WTC11 (cell line): Measurements from ENCODE around the gene ZDHHC18. TPM values are rescaled to one million over a fixed set of nuclear protein-coding genes. Genes with fewer than 3 reads are reported as not detected.

Experiments used
- ATAC-seq: fragments of 200-7000 bp; cut with Tn5 transposase; 2 replicates; pipeline ENCODE4 v1.10.0; 2021; ENCODE audit warnings: mild to moderate bottlenecking, moderate library complexity
- CTCF ChIA-PET: fragments of 300-600 bp; sonication (Branson Sonifier 250); formaldehyde crosslinking; loops from one replicate; lab custom pipeline; 2021; ENCODE audit warnings: antibody characterized with exemption; lab: Charles Lee
- POLR2A ChIA-PET: fragments of 350-600 bp; sonication (Branson Sonifier 250); formaldehyde crosslinking; loops from one replicate; lab custom pipeline; 2021; ENCODE audit warnings: antibody characterized with exemption; lab: Charles Lee
- DNase-seq: peaks from one replicate; pipeline ENCODE4 v3.0.0; 2021; ENCODE audit warnings: low spot score
- H3K27ac Mint-ChIP-seq: 2 replicates; pipeline ENCODE4 v1.8.0; 2021; ENCODE audit warnings: mixed read lengths
- H3K27me3 Mint-ChIP-seq: 2 replicates; pipeline ENCODE4 v1.8.0; 2021; ENCODE audit warnings: low read depth, mild to moderate bottlenecking, moderate library complexity, mixed read lengths
- H3K36me3 Mint-ChIP-seq: 2 replicates; pipeline ENCODE4 v1.8.0; 2021; ENCODE audit warnings: mixed read lengths
- H3K4me1 Mint-ChIP-seq: 2 replicates; pipeline ENCODE4 v1.8.0; 2022; ENCODE audit warnings: mixed read lengths
- H3K4me3 Mint-ChIP-seq: 2 replicates; pipeline ENCODE4 v1.8.0; 2021; ENCODE audit warnings: mild to moderate bottlenecking, moderate library complexity, mixed read lengths
- H3K9me3 Mint-ChIP-seq: 2 replicates; pipeline ENCODE4 v1.8.0; 2021; ENCODE audit warnings: mixed read lengths
- CBFB ChIP-seq: sonication (generic); formaldehyde crosslinking; IDR thresholded peaks from 2 replicates; pipeline ENCODE4 v1.8.1; 2022; ENCODE audit warnings: mild to moderate bottlenecking, low read depth, missing genetic modification reagents
- ETV6 ChIP-seq: sonication (generic); formaldehyde crosslinking; IDR thresholded peaks from 2 replicates; pipeline ENCODE4 v1.8.1; 2022; ENCODE audit warnings: mild to moderate bottlenecking, missing genetic modification reagents
- JUN ChIP-seq: sonication (generic); formaldehyde crosslinking; IDR thresholded peaks from 2 replicates; pipeline ENCODE4 v1.8.0; 2023; ENCODE audit warnings: mild to moderate bottlenecking, missing genetic modification reagents
- NR2C2 ChIP-seq: sonication (generic); formaldehyde crosslinking; IDR thresholded peaks from 2 replicates; pipeline ENCODE4 v1.8.0; 2022; ENCODE audit warnings: mild to moderate bottlenecking, missing genetic modification reagents
- OVOL2 ChIP-seq: fragments of 250-450 bp; sonication (Bioruptor Pico); IDR thresholded peaks from 2 replicates; pipeline ENCODE4 v1.9.0; 2021; ENCODE audit warnings: mild to moderate bottlenecking, borderline replicate concordance
- PRRX2 ChIP-seq: fragments of 250-450 bp; sonication (Bioruptor Pico); IDR thresholded peaks from 2 replicates; pipeline ENCODE4 v1.8.0; 2021; ENCODE audit warnings: mild to moderate bottlenecking
- SMAD4 ChIP-seq: sonication (generic); formaldehyde crosslinking; IDR thresholded peaks from 2 replicates; pipeline ENCODE4 v1.8.0; 2022; ENCODE audit warnings: mild to moderate bottlenecking, missing genetic modification reagents
- ZBTB21 ChIP-seq: sonication (generic); formaldehyde crosslinking; IDR thresholded peaks from 2 replicates; pipeline ENCODE4 v1.8.1; 2023; ENCODE audit warnings: mild to moderate bottlenecking, missing genetic modification reagents, borderline replicate concordance
- ZNF138 ChIP-seq: sonication (generic); formaldehyde crosslinking; conservative IDR thresholded peaks from 2 replicates; pipeline ENCODE4 v1.8.1; 2022; ENCODE audit warnings: mild to moderate bottlenecking, moderate library complexity, missing genetic modification reagents
- ZNF263 ChIP-seq: sonication (generic); formaldehyde crosslinking; IDR thresholded peaks from 2 replicates; pipeline ENCODE4 v1.8.1; 2022; ENCODE audit warnings: low read depth, mild to moderate bottlenecking, moderate library complexity, missing genetic modification reagents
- ZNF317 ChIP-seq: sonication (generic); formaldehyde crosslinking; IDR thresholded peaks from 2 replicates; pipeline ENCODE4 v1.8.1; 2023; ENCODE audit warnings: low read depth, mild to moderate bottlenecking, moderate library complexity, missing genetic modification reagents, borderline replicate concordance
- ZNF396 ChIP-seq: fragments of 250-450 bp; sonication (Bioruptor Pico); IDR thresholded peaks from 2 replicates; pipeline ENCODE4 v1.8.0; 2021; ENCODE audit warnings: mild to moderate bottlenecking, moderate library complexity, borderline replicate concordance
- total RNA-seq: library from RNA; stranded (reverse); gene quantifications from 3 replicates; pipeline ENCODE4 v1.2.3, GENCODE V29; 2021
- TF ChIP-seq, protein P1 (sequence below): fragments of 250-450 bp; sonication (Bioruptor Pico); IDR thresholded peaks from 2 replicates; pipeline ENCODE4 v1.9.0; 2021; ENCODE audit warnings: mild to moderate bottlenecking
- TF ChIP-seq, protein P2 (sequence below): fragments of 250-450 bp; sonication (Bioruptor Pico); IDR thresholded peaks from 2 replicates; pipeline ENCODE4 v1.9.0; 2021; ENCODE audit warnings: mild to moderate bottlenecking, borderline replicate concordance
- TF ChIP-seq, protein P3 (sequence below): sonication (generic); formaldehyde crosslinking; IDR thresholded peaks from 2 replicates; pipeline ENCODE4 v1.8.1; 2022; ENCODE audit warnings: low read depth, missing genetic modification reagents, borderline replicate concordance
- TF ChIP-seq, protein P4 (sequence below): sonication (generic); formaldehyde crosslinking; IDR thresholded peaks from 2 replicates; pipeline ENCODE4 v1.8.1; 2022; ENCODE audit warnings: low read depth, mild to moderate bottlenecking, moderate library complexity, missing genetic modification reagents, borderline replicate concordance
- TF ChIP-seq, protein P5 (sequence below): sonication (generic); formaldehyde crosslinking; IDR thresholded peaks from 2 replicates; pipeline ENCODE4 v1.8.1; 2023; ENCODE audit warnings: mild to moderate bottlenecking, moderate library complexity, missing genetic modification reagents

ZDHHC18 gene
- total RNA-seq, 1 experiment from 2014 or later, result 26.5 TPM

DNA sequence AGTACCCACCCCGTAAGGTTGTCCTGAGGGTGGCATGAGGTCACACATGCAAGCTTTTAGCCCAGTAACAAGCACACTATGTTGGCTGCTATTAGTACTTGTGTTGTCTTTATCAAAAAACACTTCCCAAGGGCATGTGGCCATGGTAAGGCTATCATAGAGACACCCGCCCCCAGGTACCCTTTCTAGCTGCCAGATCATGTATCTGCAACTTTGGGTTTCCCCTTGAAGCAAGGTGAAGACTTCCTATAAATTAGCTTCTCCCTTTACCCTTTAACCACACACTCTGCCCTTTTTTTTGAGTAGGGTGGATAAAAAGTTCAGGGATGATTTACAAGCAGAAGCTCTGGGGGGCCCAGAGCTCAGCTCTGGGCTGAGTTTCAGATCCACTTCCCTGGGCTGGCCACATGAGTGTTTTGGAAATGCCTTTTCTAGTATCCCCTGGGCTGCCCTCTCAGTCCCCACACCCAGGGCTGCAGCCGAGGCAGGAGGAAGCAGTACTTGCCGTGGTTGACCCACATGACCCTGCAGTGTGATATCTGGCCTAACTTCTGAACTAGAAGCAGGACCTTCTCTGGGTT, 2.0 kb downstream of the ZDHHC18 start (continued):
- TF ChIP-seq, protein P1, sequence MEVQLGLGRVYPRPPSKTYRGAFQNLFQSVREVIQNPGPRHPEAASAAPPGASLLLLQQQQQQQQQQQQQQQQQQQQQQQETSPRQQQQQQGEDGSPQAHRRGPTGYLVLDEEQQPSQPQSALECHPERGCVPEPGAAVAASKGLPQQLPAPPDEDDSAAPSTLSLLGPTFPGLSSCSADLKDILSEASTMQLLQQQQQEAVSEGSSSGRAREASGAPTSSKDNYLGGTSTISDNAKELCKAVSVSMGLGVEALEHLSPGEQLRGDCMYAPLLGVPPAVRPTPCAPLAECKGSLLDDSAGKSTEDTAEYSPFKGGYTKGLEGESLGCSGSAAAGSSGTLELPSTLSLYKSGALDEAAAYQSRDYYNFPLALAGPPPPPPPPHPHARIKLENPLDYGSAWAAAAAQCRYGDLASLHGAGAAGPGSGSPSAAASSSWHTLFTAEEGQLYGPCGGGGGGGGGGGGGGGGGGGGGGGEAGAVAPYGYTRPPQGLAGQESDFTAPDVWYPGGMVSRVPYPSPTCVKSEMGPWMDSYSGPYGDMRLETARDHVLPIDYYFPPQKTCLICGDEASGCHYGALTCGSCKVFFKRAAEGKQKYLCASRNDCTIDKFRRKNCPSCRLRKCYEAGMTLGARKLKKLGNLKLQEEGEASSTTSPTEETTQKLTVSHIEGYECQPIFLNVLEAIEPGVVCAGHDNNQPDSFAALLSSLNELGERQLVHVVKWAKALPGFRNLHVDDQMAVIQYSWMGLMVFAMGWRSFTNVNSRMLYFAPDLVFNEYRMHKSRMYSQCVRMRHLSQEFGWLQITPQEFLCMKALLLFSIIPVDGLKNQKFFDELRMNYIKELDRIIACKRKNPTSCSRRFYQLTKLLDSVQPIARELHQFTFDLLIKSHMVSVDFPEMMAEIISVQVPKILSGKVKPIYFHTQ (CRISPR knock-in tag), result no peak
- no peak for TF ChIP-seq ZBTB21 (CRISPR knock-in tag)
- TF ChIP-seq, protein P2, sequence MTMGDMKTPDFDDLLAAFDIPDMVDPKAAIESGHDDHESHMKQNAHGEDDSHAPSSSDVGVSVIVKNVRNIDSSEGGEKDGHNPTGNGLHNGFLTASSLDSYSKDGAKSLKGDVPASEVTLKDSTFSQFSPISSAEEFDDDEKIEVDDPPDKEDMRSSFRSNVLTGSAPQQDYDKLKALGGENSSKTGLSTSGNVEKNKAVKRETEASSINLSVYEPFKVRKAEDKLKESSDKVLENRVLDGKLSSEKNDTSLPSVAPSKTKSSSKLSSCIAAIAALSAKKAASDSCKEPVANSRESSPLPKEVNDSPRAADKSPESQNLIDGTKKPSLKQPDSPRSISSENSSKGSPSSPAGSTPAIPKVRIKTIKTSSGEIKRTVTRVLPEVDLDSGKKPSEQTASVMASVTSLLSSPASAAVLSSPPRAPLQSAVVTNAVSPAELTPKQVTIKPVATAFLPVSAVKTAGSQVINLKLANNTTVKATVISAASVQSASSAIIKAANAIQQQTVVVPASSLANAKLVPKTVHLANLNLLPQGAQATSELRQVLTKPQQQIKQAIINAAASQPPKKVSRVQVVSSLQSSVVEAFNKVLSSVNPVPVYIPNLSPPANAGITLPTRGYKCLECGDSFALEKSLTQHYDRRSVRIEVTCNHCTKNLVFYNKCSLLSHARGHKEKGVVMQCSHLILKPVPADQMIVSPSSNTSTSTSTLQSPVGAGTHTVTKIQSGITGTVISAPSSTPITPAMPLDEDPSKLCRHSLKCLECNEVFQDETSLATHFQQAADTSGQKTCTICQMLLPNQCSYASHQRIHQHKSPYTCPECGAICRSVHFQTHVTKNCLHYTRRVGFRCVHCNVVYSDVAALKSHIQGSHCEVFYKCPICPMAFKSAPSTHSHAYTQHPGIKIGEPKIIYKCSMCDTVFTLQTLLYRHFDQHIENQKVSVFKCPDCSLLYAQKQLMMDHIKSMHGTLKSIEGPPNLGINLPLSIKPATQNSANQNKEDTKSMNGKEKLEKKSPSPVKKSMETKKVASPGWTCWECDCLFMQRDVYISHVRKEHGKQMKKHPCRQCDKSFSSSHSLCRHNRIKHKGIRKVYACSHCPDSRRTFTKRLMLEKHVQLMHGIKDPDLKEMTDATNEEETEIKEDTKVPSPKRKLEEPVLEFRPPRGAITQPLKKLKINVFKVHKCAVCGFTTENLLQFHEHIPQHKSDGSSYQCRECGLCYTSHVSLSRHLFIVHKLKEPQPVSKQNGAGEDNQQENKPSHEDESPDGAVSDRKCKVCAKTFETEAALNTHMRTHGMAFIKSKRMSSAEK (CRISPR knock-in tag), result no peak
- TF ChIP-seq OVOL2 (CRISPR knock-in tag), result no peak
- TF ChIP-seq, protein P3, sequence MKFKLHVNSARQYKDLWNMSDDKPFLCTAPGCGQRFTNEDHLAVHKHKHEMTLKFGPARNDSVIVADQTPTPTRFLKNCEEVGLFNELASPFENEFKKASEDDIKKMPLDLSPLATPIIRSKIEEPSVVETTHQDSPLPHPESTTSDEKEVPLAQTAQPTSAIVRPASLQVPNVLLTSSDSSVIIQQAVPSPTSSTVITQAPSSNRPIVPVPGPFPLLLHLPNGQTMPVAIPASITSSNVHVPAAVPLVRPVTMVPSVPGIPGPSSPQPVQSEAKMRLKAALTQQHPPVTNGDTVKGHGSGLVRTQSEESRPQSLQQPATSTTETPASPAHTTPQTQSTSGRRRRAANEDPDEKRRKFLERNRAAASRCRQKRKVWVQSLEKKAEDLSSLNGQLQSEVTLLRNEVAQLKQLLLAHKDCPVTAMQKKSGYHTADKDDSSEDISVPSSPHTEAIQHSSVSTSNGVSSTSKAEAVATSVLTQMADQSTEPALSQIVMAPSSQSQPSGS (CRISPR knock-in tag), result no peak
- TF ChIP-seq, all 79 proteins: peak for 0

DNA sequence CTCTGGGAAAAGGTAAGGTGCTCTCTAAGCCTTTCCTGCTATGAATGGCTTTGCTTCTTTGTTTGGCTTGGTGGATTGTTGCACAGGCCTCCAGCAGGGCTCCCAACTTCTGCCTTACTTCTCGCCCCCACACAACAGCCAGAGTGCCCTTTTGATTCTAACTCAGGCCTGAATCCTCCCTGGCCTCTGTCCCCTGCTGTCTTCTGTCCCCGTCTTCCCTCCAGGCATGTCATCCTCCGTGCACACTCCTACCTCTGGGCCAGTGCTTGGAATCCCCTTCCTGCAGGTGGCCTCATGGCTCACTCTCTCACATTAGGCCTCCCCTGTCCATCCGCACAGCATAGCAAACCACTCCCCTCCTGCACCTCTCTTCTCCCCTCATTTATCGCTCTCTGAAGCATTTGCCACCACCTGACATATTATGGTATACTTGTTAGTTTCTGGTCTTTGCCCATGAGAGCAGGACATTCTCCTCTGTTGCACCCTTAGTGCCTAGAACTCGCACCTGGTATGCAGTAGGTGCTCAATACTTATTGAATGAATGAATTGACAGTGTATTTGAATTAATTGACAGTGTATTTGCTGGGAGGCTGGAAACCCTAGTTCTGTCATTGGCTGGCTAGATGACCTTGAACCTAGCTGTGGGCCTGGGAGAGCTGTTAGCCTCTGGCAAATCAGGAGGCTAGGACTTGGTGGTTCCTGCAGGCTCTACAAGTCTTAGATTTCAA, 2.9 kb downstream of the ZDHHC18 start:
- peaks cover 35% of the 10 kb centered on the region for H3K4me1 Mint-ChIP-seq
- H3K36me3 Mint-ChIP-seq, result peaks cover 16% of the 10 kb centered on the region
- ChIA-PET POLR2A (no interaction called here), CTCF (interaction anchor here (0.7 to 1.5 kb wide), 3 partner anchors 9 to 28 kb away, joined by 3 read pairs; no protein-coding TSS in a partner anchor)
- H3K4me3 Mint-ChIP-seq, result no peak overlapping the region
- ATAC-seq (no peak), DNase-seq (no peak)
- no peaks in the 10 kb centered on the region for H3K27me3 Mint-ChIP-seq
- no peaks in the 10 kb centered on the region for H3K9me3 Mint-ChIP-seq
- no peak overlapping the region for H3K27ac Mint-ChIP-seq
- TF ChIP-seq PRRX2 (CRISPR knock-in tag) (no peak), JUN (no peak), ZNF317 (CRISPR knock-in tag) (no peak), ZNF396 (no peak), ETV6 (no peak), ZNF138 (CRISPR knock-in tag) (no peak), ZNF263 (CRISPR knock-in tag) (no peak), NR2C2 (CRISPR knock-in tag) (no peak), SMAD4 (CRISPR knock-in tag) (no peak), CBFB (CRISPR knock-in tag) (no peak)
- TF ChIP-seq, protein P4, sequence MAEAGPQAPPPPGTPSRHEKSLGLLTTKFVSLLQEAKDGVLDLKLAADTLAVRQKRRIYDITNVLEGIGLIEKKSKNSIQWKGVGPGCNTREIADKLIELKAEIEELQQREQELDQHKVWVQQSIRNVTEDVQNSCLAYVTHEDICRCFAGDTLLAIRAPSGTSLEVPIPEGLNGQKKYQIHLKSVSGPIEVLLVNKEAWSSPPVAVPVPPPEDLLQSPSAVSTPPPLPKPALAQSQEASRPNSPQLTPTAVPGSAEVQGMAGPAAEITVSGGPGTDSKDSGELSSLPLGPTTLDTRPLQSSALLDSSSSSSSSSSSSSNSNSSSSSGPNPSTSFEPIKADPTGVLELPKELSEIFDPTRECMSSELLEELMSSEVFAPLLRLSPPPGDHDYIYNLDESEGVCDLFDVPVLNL (CRISPR knock-in tag), result no peak
- TF ChIP-seq, protein P5, sequence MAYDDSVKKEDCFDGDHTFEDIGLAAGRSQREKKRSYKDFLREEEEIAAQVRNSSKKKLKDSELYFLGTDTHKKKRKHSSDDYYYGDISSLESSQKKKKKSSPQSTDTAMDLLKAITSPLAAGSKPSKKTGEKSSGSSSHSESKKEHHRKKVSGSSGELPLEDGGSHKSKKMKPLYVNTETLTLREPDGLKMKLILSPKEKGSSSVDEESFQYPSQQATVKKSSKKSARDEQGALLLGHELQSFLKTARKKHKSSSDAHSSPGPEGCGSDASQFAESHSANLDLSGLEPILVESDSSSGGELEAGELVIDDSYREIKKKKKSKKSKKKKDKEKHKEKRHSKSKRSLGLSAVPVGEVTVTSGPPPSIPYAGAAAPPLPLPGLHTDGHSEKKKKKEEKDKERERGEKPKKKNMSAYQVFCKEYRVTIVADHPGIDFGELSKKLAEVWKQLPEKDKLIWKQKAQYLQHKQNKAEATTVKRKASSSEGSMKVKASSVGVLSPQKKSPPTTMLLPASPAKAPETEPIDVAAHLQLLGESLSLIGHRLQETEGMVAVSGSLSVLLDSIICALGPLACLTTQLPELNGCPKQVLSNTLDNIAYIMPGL (CRISPR knock-in tag), result no peak
- TF ChIP-seq, protein P2 (CRISPR knock-in tag), result no peak
